GDM1 (cell line): Measurements from ENCODE around the gene DNAAF1.
"Not testable (repeated sequence)": the region's sequence is repeated elsewhere in the genome, so short reads cannot be mapped to it uniquely, and the experiment has no call there.

ENCODE experiments used
- DNase-seq: peaks from one replicate; lab custom pipeline; 2025; lab: John Stamatoyannopoulos, UW

Gene DNAAF1

DNA sequence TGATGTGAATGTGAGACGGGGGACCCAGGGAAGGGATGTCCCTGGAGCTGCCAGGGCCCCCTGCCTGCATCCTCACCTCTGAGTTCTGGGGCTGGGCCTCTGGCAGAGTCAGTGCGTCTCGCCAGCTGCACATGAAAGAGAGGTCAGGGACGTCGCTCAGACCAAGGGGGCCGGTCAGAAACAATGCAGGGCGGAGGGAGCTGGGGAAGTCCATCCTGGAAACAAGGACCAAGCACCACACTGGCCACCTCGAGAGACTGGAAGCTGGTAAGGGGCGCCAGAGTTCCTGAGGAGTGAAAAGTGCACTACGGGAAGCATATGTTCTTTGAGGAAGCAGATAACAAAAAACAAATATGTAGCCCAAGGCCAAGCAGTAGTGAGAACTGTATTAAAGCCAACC lies 39.7 kb downstream of the DNAAF1 start:
- no peak for DNase-seq

DNA sequence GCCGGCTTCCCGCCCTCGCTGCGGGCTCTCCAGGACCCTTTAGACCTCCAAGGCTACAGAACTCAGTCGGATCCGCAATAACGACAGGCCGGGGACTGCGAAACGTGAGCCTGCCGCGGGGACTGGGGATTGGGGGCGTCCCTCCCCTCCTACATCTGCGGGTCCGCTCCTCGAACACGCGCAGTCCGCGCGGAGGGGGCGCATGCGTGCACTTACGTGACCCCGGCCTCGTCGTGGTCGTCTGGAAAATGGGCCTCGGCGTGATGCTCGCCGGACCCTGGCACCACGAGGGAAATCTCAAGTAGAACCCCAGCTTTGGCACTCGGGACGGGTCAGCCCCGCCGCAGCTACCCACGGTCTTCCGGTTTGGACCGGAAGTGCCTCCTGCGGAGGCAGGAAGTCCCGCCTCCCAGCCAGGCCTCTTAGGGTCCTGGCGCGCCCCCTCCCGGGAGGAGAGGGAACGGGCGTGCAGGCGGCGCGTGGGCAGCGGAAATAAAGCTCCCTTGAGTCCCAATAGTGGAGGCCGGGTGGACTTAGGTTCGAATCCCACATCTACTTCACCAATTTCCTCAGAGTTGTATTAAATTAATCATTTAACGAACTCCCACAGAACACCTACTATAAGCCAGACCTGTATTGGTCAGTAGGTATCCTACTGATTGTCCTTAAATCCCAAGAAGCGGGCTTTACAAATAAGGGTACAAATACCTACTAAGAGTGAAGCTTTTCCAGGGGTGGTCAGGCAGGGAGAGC lies 41.8 kb downstream of the DNAAF1 start, which contains the start of gene TAF1C:
TAF1C (minus strand) TSS at position 373 of the 753 bp plus-strand sequence. CDS start 2,069 bp downstream, outside the sequence.
- DNase-seq, result peak; percentile 78

DNA sequence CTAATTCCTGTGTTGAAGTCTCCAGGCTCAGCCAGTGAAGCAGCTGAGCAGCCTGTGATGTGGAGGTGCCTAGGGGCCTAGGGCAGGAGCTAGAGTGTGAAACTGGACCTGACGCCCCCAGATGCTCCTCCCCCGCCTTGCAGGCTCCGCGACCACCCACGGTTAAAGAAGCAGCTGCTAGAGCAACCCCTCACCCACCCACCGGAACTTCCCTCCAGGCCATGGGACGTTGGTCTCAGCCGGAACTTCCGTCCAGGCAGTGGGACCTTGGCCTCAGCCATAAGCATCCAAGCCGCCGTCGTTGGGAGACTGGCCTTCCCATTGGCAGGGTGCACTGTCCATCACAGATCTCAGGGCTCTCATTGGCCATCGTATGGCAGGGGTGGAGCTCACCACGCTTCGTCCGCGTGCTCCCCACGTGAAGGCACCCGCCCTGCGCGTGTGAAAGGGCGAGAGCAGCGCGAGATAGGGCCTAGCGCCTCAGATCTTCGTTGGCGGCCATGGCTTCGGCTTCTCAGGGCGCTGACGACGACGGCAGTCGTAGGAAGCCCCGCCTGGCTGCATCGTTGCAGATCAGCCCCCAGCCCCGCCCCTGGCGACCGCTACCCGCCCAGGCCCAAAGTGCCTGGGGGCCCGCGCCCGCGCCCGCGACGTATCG lies 45.8 kb downstream of the DNAAF1 start, which contains the start of gene ADAD2:
ADAD2 (plus strand) TSS at position 427 of the 658 bp plus-strand sequence; CDS start at position 501, 74 bp downstream.
- DNase-seq, result no peak

DNA sequence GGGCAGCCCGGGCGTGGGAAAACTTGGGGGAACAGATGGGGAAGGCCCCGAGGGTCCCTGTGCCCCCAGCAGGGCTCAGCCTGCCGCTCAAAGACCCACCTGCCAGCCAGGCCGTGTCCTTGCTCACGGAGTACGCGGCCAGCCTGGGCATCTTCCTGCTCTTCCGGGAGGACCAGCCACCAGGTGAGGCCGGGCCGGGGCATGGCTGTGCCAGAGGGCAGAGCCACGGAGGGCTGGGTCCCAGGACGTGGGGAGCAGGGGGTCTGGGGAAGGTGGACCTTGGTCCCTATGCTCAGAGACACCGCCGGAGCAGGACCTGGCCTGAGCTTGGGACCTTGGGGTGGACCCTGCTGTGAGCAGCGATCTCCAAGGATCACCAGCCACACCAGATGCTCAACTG lies 46.4 kb downstream of the DNAAF1 start:
- no peak for DNase-seq

DNA sequence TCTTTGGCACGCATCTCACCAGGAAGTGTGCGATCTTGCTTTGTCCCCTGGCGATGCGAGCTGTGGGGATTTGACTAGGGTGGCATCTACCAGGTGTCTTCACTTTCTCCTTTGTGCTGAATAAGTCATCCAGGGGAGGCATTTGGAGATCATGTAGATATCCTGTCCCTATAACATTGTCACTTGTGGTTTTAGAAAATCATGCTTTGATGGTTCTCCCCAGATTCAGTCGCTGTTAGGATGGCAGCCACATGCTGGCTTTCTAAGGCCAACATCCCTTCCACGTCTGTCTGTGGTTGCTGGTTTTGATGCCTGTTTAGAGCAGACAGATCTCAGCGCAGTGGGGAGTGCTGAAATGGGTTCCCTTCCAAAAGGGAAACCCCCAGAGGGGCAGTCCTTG lies 48.4 kb downstream of the DNAAF1 start:
- DNase-seq, result no peak

DNA sequence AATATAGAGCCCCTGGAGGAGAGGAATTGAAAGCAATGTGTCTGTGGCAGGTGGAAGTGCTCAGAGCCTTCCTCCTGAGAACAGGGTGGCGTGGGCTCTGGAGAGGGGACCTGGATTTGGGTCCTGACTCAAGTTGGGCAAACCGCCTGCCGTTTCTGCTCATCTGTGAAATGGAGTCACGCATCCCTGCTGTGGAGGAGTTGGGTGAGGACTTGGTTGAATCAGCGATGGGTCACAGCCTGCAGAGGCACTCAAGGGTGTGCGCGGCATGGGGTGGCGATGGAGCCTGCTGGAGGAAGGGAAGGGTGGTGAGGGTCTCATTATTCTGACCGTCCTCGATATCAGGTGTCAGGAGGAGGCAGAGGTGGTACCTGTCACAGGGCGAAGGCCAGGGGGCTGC lies 48.9 kb downstream of the DNAAF1 start:
- DNase-seq, result no peak

DNA sequence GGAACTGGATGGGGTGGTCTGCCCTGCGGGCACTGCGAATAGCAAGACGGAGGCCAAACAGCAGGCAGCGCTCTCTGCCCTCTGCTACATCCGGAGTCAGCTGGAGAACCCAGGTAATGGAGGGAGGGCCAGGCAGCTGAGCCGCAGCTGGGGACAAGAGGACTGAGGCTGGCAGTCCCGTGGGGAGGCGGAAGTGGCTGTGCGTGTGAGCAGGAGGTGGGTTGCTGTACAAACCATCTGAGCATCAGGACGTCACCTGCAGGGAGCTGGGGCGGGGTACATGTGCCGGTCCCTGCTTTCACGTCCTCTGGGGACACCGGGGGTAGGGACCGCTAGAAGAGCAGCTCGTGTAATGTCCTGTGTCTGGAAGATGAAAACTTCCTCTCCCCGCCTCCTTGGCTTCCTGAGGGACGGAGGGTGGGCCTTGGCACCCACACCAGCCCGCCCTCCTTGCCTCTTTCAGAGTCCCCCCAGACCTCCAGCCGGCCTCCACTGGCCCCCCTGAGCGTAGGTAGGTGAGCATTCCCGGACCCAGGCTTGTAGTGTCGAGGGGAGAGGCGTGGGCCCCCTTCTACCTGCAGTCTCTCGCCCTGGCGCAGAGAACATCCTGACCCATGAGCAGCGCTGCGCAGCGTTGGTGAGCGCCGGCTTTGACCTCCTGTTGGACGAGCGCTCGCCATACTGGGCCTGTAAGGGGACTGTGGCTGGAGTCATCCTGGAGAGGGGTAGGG lies 49.5 kb downstream of the DNAAF1 start:
- no peak for DNase-seq

DNA sequence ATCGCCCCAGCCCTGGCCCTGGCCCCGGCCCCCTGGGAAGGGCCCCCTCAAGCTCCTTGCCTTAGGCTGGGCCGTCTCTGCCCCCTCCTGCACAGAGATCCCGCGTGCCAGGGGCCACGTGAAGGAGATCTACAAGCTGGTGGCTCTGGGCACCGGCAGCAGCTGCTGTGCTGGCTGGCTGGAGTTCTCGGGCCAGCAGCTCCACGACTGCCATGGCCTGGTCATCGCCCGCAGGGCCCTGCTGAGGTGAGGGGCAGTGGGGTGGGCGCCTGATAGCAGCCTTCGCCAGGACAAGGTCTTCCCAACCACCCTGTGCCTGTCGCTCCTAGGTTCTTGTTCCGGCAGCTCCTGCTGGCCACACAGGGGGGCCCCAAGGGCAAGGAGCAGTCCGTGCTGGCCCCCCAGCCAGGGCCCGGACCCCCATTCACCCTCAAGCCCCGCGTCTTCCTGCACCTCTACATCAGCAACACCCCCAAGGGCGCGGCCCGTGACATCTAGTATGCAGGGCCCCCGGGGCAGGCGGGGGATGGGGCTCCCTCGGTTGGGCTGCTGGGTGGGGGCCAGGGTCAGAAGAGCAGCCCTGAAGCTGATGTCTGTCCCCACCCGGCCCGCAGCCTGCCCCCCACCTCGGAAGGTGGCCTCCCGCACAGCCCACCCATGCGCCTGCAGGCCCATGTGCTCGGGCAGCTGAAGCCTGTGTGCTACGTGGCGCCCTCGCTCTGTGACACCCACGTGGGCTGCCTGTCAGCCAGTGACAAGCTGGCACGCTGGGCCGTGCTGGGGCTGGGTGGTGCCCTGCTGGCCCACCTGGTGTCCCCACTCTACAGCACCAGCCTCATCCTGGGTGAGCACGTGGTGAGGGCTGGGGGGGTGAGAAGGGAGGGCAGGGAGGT lies 50.3 kb downstream of the DNAAF1 start:
- no peak for DNase-seq

DNA sequence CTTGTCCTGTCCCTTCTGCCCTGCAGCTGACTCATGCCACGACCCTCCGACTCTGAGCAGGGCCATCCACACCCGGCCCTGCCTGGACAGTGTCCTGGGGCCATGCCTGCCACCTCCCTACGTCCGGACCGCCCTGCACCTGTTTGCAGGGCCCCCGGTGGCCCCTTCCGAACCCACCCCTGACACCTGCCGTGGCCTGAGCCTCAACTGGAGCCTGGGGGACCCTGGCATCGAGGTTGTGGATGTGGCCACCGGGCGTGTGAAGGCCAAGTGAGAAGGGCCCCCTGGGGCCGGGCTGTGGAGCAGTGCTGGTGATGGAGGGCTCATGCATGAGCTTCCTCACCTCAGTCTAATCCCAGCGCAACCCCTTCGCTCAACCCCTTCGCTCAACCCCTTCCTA lies 51.0 kb downstream of the DNAAF1 start:
- DNase-seq, result no peak

DNA sequence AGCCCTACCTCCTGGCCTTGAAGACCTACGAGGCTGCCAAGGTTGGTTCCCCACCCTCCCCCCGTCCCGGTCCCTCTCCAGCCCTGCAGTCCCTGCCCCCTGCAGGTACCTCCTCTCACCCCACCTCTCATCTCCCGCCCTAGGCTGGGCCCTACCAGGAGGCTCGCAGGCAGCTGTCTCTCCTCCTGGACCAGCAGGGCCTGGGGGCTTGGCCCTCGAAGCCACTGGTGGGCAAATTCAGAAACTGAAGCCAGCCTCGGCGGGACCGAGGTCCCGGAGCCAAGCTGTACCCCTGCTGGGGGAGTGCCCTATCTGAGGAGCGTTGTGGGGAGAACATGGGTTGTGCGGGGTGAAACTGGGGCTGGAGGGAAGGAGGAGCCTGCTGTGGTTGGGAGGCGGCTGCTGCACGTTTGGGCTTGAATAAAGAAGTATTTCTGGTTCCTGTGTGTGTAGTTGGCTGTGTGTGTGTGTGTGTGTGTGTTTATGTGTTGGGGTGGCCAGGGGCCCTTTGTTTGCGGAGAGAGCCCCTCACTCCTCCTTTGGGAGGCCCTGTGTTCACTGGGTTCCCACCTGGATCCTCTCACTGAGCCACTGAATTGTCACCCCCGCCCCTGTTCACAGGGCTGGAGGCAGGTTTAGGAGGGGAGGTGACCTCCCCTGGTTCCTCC lies 51.8 kb downstream of the DNAAF1 start:
- DNase-seq, result no peak

DNA sequence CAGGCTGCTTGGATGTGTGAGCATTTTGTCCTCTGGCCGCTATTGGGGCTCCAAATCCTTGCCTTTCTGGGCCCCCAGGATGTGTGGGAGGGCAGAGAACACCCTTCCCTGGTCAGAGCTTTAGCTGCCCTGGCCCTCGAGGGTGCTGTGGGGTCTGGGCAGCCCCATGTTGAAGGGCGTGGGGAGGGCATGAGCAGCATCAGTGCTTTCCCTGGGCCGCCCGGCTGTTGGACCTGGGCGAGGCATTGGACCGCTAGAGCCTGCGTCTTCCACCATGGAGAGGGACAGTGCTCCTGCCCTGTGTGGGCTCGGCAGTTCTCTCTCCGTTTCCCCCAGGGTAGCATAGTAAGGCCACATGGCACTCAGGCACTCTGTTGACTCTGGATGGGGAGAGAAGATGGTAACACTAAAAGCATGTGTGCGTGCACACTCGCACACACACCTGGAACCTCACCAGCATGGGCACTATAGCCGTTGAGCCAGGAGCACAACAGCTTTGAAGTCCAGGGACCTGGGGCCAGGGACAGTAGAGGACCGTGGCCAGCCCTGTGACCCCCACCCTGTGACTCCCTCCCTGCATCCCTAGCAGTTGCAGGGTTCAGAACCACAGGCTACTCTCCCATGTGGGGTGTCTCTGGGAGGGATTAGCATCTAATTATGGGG lies 52.5 kb downstream of the DNAAF1 start:
- no peak for DNase-seq

DNA sequence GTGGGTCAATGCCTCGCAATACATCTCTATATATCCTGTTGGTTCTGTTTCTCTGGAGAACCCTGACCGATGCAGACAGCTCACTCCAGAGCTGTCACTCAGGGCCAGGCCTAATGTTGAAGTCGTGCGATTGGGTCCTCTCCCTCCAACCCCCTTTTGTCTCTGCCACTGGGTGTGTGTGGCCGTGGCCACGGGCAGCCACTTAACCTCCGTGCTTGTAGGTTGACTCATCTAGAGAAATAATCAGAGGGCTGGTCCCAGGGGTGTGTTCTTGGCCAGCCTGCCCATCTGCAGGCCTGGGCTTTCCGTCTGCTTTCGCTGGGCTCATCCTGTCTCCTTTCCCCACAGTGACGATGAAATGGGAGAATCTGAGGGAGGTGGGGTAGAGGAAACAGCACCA lies 53.3 kb downstream of the DNAAF1 start:
- no peak for DNase-seq

DNA sequence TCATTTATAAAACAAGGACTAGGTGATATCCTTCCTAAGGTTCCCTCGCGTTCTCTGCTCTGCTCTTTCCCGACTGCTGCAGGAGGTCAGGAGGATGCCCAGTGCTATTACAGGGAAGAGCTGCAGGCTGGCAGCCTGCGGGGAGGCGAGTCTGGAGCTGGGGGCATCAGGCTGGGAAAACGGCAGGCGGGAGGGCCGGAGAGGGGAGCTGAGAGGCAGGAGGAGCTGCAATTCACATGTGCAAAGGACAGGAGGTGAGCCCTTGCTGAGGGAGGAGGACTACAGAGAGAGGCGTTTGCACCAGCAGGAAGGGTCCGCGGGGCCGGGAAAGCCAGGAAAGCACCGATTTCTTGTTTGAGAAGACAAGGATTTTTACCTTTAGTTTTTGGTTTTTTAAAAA lies 54.0 kb downstream of the DNAAF1 start:
- DNase-seq, result no peak

DNA sequence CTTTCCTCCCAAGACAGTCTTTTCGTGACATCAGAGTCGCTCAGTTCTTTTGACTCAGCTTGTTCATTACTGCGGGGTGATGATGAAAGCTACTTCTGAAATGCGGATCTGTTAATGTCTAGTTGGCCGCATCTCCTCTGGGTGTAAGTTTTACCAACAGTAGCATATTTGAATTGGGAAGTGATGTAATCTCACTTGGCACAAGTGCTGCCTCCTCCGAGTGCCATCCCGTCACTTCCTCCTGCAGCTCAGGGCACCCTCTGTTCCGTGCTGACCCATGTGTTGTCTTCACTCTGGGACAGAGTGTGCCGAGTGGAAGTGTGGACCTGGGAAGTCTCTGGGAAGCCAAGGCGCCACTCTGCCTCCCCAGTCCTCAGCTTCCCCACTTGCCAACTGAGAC lies 54.8 kb downstream of the DNAAF1 start:
- no peak for DNase-seq

DNA sequence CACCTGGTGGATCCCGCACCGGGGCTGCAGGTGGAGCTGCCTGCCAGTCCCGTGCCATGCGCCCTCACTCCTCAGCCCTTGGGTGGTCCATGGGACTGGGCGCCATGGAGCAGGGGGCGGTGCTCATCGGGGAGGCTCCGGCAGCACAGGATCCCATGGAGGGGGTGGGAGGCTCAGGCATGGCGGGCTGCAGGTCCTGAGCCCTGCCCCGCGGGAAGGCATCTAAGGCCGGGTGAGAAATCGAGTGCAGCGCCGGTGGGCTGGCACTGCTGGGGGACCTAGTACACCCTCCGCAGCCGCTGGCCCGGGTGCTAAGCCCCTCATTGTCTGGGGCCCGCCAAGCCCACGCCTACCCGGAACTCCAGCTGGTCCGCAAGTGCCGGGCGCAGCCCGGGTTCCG lies 59.4 kb downstream of the DNAAF1 start:
- not testable (repeated sequence) for DNase-seq

DNA sequence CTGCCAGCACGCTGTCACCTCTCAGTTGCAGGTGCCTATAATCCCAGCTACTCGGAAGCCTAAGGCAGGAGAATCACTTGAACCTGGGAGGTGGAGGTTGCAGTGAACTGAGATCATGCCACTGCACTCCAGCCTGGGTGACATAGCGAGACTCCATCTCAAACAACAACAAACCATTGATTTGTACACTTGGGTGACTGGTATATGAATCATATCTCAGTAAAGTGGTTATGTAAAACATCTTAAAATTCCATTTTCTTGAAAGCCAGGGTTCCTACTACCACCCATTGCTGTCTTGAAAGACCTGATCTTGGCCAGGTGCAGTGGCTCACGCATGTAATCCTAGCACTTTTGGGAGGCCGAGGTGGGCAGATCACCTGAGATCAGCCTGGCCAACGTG lies 60.0 kb downstream of the DNAAF1 start:
- DNase-seq, result not testable (repeated sequence)

DNA sequence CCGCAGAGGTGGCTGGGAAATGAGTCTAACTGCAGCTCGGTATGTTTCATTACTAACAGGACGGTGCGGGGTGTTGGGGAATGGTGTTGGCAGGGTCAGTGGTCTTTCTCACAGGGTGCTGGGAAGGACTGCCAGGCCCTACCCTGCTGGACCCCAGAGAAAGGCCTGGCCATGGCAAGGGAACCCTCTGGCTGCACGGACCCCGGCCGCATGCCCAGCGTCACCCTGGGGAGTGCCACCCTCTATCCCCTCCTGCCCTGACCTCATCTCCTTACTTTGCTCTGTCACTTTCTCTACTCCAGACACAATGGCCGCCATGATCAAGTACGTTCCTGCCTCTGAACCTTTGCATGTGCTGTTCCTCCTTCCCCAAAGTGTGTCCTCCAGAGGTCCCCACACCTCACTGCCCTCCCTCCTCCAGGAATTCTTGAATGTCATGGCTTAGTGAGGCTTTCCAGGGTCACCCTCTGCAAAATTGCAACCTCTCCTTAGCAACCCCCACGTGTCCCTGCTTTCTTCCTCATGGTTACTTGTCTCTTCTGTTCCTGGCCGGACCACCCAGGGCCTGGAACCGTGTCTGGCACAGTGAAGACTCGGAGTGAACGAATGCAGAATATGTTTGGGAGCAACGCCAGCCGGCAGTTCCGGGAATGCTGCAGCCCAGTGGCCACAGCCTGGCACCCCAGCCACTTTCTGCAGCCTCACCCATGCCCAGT lies 61.0 kb downstream of the DNAAF1 start:
- no peak for DNase-seq

DNA sequence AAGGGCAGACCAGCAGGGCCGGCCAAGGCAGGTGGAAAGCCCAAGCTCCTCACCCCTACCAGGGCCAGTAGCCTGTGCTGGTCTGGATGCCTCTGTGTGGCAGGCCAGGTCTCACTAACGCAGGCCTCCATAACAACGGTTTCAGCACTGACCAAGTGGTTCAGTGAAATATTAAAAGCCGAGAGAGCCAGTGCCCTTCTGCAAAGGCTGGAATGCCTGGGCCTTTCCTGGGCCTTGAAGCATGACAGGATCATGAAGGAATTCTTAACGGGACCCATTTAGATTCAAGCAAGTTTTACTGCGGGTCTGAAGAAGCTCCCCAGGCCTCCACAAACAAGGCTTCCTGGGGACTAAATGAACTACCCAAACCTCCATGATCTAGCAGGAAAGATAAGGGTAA lies 62.1 kb downstream of the DNAAF1 start:
- no peak for DNase-seq

DNA sequence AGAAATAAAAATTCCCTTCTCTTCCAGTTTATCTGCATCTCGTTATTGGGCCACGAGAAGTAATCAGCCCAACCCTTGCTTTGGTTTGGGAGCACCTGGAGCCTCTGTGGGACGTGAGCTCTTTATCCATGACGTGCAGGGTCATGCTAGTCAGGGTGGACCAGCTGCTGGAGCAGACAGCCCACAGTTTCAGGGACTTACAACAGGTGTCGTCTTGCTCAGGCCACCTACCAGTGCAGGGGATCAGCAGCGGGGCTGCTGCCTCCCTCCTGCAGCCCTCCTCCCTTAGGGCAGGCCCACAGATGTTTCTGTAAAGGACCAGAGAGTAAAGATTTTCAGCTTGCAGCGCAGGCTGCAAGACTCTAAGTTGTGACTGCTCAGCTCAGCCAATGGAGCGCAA lies 62.8 kb downstream of the DNAAF1 start:
- no peak for DNase-seq

DNA sequence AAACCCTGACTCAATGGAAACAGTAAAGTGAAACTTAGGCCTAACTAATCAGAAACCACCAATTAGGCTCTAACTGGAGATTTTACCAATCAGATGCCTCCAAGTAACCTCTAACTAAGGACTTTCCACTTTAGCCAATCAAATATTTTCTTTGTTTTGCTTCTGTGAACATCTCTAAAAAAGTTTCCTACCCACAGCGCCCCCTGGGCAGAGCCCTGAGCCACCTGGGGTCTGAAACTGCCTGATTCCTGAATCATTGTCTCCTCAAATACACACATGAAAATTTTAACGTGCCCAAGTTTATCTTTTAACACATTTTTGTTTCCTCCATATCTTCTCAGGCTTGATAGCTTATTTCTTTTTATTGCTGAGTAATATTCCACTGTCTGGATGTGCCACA lies 64.9 kb downstream of the DNAAF1 start:
- DNase-seq, result no peak
